K562 (cell line): ENCODE data around the gene UBA52. TPM values are rescaled to one million over a fixed set of nuclear protein-coding genes. Genes with fewer than 3 reads are reported as not detected.

Experiments
- CHD2 ChIP-seq: IDR thresholded peaks from 2 replicates; pipeline ENCODE4 v1.6.1; 2011; ENCODE audit warnings: low read depth, low read length
- CXXC5 ChIP-seq: fragments of 250-450 bp; sonication (Bioruptor Pico); IDR thresholded peaks from 2 replicates; pipeline ENCODE4 v1.8.0; 2022; ENCODE audit warnings: inconsistent platforms, mild to moderate bottlenecking, moderate library complexity
- DPF2 ChIP-seq: fragments of 450-650 bp; IDR thresholded peaks from 2 replicates; pipeline ENCODE4 v1.6.1; 2016
- PCBP2 ChIP-seq: fragments of 200-400 bp; formaldehyde crosslinking; IDR thresholded peaks from 2 replicates; pipeline ENCODE4 v1.6.1; 2018; ENCODE audit warnings: low read length, low read depth, mild to moderate bottlenecking, moderate library complexity; ENCODE audit not compliant: poor library complexity, severe bottlenecking
- ZNF197 ChIP-seq: fragments of 200-800 bp; sonication (Bioruptor generic); IDR thresholded peaks from 2 replicates; pipeline ENCODE4 v1.6.1; 2016; ENCODE audit warnings: low read depth, missing genetic modification characterization, missing compliant biosample characterization
- ZNF436 ChIP-seq: fragments of 250-450, 450-650 bp; sonication (Bioruptor Pico); formaldehyde crosslinking; IDR thresholded peaks from 2 replicates; pipeline ENCODE4 v1.7.0; 2020; ENCODE audit warnings: mild to moderate bottlenecking
- ZNF76 ChIP-seq: fragments of 250-450 bp; sonication (Bioruptor Pico); IDR thresholded peaks from 2 replicates; pipeline ENCODE4 v1.4.0; 2020; ENCODE audit warnings: mild to moderate bottlenecking, moderate library complexity, borderline replicate concordance
- ZNF766 ChIP-seq: fragments of 200-800 bp; sonication (Bioruptor generic); conservative IDR thresholded peaks from 2 replicates; pipeline ENCODE4 v1.6.1; 2016; ENCODE audit warnings: missing genetic modification characterization, missing compliant biosample characterization
- polyA plus RNA-seq, 8 experiments: library from polyadenylated mRNA; depleted of rRNA in 4 of 8; stranded (reverse) in 5 of 8; unstranded in 3 of 8; fragments of >200 nt; fragmentation: Nextera tagmentation in 2 of 8; fragmentation: Illumina TruSeq in 1 of 8; extraction: Ambion mirVana in 2 of 8; extraction: Trizol in 1 of 8; gene quantifications; 2 replicates each; pipeline versions ENCODE4 v1.2.1 to v1.2.3, GENCODE V29; 2011 to 2014; ENCODE audit warnings: inconsistent platforms in 1 of 8, missing spikeins in 1 of 8
- total RNA-seq, 7 experiments: library from RNA; depleted of rRNA in 6 of 7; stranded (reverse); fragments of >200 nt in 6 of 7; fragmentation: Illumina TruSeq in 2 of 7; extraction: Trizol in 2 of 7; gene quantifications; 2 replicates each; pipeline versions ENCODE4 v1.2.1 to v1.2.3, GENCODE V29; 2011 to 2021; ENCODE audit warnings: low replicate concordance in 1 of 7
- TF ChIP-seq, protein P1 (sequence below): fragments of 450-650 bp; formaldehyde crosslinking; IDR thresholded peaks from 2 replicates; pipeline ENCODE4 v1.4.0; 2020; ENCODE audit warnings: mild to moderate bottlenecking, moderate library complexity
- TF ChIP-seq, protein P2 (sequence below): IDR thresholded peaks from 2 replicates; pipeline ENCODE4 v1.6.1; 2011; ENCODE audit not compliant: insufficient read length; ENCODE audit errors: extremely low read depth
- TF ChIP-seq, protein P3 (sequence below): fragments of 450-650 bp; IDR thresholded peaks from 2 replicates; pipeline ENCODE4 v1.6.1; 2017; ENCODE audit warnings: antibody characterized with exemption, mild to moderate bottlenecking
- TF ChIP-seq, protein P4 (sequence below): fragments of 250-450 bp; sonication (Bioruptor Pico); IDR thresholded peaks from 2 replicates; pipeline ENCODE4 v1.8.0; 2021; ENCODE audit warnings: moderate library complexity, mild to moderate bottlenecking, inconsistent platforms
- TF ChIP-seq, protein P5 (sequence below): fragments of 450-650 bp; IDR thresholded peaks from 2 replicates; pipeline ENCODE4 v1.6.1; 2016; ENCODE audit warnings: mild to moderate bottlenecking
- TF ChIP-seq, protein P6 (sequence below): fragments of 250-450 bp; sonication (Bioruptor Pico); IDR thresholded peaks from 2 replicates; pipeline ENCODE4 v1.8.0; 2021; ENCODE audit warnings: mild to moderate bottlenecking, moderate library complexity

UBA52 gene
- total and polyA plus RNA-seq, 9 of the 15 experiments (the other 6 are each of a cell fraction or from before 2014, with no cell fraction given): 1,110 to 2,751 (median 1,733) TPM

DNA sequence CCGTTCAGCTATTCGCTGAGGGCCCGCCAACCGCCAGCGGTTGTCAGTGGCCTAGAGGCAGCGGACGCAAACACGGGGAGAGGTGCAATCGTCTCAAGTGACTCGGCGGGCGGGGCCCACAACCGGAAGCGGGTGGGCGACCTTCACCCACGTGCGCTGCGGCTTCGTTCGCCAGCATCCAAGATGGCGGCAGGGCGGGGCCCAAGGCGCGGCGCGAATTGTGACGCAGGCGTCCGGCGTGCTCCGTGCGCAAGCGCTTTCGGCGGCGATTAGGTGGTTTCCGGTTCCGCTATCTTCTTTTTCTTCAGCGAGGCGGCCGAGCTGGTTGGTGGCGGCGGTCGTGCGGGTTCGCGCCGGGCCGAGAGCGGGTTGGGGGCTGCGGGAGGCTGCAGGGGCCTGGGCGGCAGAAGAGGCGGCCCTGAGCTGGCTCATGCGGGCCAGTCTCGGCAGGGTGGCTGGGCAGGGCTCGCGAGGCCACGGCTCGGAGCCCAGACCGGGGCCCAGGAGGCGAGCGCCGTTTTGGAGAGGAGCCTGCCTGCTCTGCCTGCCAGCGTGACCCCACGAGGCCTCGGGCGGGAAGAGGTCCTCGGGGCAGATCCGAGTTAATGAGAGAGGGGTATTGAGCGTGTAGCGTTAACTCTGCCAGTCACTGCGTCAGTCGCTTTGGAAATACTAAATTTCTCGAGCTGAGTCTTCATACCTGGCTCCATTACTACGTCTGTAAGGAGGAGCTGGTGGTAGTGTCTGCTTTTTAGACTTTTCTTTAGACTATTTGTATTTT, at the start of gene UBA52 (continued):
- TF ChIP-seq, protein P1, sequence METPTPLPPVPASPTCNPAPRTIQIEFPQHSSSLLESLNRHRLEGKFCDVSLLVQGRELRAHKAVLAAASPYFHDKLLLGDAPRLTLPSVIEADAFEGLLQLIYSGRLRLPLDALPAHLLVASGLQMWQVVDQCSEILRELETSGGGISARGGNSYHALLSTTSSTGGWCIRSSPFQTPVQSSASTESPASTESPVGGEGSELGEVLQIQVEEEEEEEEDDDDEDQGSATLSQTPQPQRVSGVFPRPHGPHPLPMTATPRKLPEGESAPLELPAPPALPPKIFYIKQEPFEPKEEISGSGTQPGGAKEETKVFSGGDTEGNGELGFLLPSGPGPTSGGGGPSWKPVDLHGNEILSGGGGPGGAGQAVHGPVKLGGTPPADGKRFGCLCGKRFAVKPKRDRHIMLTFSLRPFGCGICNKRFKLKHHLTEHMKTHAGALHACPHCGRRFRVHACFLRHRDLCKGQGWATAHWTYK (CRISPR knock-in tag): no peak
- TF ChIP-seq PCBP2 (no peak), CXXC5 (CRISPR knock-in tag) (peak; percentile 98), ZNF197 (CRISPR knock-in tag) (no peak), ZNF76 (CRISPR knock-in tag) (no peak), ZNF766 (CRISPR knock-in tag) (no peak; the same call in 1 of the 2 replicates), CHD2 (no peak), DPF2 (no peak), ZNF436 (CRISPR knock-in tag) (no peak)
- TF ChIP-seq, protein P2, sequence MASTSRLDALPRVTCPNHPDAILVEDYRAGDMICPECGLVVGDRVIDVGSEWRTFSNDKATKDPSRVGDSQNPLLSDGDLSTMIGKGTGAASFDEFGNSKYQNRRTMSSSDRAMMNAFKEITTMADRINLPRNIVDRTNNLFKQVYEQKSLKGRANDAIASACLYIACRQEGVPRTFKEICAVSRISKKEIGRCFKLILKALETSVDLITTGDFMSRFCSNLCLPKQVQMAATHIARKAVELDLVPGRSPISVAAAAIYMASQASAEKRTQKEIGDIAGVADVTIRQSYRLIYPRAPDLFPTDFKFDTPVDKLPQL: no peak
- TF ChIP-seq, protein P3, sequence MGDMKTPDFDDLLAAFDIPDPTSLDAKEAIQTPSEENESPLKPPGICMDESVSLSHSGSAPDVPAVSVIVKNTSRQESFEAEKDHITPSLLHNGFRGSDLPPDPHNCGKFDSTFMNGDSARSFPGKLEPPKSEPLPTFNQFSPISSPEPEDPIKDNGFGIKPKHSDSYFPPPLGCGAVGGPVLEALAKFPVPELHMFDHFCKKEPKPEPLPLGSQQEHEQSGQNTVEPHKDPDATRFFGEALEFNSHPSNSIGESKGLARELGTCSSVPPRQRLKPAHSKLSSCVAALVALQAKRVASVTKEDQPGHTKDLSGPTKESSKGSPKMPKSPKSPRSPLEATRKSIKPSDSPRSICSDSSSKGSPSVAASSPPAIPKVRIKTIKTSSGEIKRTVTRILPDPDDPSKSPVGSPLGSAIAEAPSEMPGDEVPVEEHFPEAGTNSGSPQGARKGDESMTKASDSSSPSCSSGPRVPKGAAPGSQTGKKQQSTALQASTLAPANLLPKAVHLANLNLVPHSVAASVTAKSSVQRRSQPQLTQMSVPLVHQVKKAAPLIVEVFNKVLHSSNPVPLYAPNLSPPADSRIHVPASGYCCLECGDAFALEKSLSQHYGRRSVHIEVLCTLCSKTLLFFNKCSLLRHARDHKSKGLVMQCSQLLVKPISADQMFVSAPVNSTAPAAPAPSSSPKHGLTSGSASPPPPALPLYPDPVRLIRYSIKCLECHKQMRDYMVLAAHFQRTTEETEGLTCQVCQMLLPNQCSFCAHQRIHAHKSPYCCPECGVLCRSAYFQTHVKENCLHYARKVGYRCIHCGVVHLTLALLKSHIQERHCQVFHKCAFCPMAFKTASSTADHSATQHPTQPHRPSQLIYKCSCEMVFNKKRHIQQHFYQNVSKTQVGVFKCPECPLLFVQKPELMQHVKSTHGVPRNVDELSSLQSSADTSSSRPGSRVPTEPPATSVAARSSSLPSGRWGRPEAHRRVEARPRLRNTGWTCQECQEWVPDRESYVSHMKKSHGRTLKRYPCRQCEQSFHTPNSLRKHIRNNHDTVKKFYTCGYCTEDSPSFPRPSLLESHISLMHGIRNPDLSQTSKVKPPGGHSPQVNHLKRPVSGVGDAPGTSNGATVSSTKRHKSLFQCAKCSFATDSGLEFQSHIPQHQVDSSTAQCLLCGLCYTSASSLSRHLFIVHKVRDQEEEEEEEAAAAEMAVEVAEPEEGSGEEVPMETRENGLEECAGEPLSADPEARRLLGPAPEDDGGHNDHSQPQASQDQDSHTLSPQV: no peak
- TF ChIP-seq, protein P4, sequence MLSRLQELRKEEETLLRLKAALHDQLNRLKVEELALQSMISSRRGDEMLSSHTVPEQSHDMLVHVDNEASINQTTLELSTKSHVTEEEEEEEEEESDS (CRISPR knock-in tag): no peak
- TF ChIP-seq, protein P5, sequence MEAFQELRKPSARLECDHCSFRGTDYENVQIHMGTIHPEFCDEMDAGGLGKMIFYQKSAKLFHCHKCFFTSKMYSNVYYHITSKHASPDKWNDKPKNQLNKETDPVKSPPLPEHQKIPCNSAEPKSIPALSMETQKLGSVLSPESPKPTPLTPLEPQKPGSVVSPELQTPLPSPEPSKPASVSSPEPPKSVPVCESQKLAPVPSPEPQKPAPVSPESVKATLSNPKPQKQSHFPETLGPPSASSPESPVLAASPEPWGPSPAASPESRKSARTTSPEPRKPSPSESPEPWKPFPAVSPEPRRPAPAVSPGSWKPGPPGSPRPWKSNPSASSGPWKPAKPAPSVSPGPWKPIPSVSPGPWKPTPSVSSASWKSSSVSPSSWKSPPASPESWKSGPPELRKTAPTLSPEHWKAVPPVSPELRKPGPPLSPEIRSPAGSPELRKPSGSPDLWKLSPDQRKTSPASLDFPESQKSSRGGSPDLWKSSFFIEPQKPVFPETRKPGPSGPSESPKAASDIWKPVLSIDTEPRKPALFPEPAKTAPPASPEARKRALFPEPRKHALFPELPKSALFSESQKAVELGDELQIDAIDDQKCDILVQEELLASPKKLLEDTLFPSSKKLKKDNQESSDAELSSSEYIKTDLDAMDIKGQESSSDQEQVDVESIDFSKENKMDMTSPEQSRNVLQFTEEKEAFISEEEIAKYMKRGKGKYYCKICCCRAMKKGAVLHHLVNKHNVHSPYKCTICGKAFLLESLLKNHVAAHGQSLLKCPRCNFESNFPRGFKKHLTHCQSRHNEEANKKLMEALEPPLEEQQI: no peak
- TF ChIP-seq, protein P6, sequence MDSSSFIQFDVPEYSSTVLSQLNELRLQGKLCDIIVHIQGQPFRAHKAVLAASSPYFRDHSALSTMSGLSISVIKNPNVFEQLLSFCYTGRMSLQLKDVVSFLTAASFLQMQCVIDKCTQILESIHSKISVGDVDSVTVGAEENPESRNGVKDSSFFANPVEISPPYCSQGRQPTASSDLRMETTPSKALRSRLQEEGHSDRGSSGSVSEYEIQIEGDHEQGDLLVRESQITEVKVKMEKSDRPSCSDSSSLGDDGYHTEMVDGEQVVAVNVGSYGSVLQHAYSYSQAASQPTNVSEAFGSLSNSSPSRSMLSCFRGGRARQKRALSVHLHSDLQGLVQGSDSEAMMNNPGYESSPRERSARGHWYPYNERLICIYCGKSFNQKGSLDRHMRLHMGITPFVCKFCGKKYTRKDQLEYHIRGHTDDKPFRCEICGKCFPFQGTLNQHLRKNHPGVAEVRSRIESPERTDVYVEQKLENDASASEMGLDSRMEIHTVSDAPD: no peak
